Ascending aorta (tissue), 2 donors: ENCODE measurements around the gene PHF2. TPM values are rescaled to one million over a fixed set of nuclear protein-coding genes. Genes with fewer than 3 reads are reported as not detected.
A peak's percentile ranks its signal among the peaks of the same experiment; 100 is the strongest.

Experiments used
- DNase-seq, 2 donors: peaks; one replicate each; pipeline ENCODE4 v3.0.0-alpha.2; 2019; ENCODE audit warnings: low spot score in 2 of 2
- H3K27ac ChIP-seq, 2 donors: fragments of 200-600 bp; sonication (generic); one replicate each; pipeline ENCODE4 v1.5.1; 2016 to 2017; ENCODE audit warnings: mild to moderate bottlenecking in 1 of 2
- H3K27me3 ChIP-seq: fragments of 200-600 bp; sonication (generic); one replicate; pipeline ENCODE4 v1.5.1; 2017
- H3K36me3 ChIP-seq, 2 donors: fragments of 200-600 bp; sonication (generic); one replicate each; pipeline ENCODE4 v1.5.1; 2016
- H3K4me1 ChIP-seq, 2 donors: fragments of 200-600 bp; sonication (generic); one replicate each; pipeline ENCODE4 v1.5.1; 2016 to 2017; ENCODE audit warnings: mild to moderate bottlenecking in 1 of 2
- H3K4me3 ChIP-seq, 2 donors: fragments of 200-600 bp; sonication (generic); one replicate each; pipeline ENCODE4 v1.5.1; 2016 to 2017; ENCODE audit warnings: mild to moderate bottlenecking in 1 of 2
- H3K9me3 ChIP-seq, 2 donors: fragments of 200-600 bp; sonication (generic); one replicate each; pipeline ENCODE4 v1.5.1; 2016
- intact Hi-C: fragments of 100-400 bp; cut with DNase I; formaldehyde crosslinking; loops from one replicate; pipeline ENCODE4 v1.15.1; 2023
- total RNA-seq: library from RNA; depleted of rRNA; stranded (reverse); fragments of >200 nt; gene quantifications from one replicate; pipeline ENCODE4 v1.1.0, GENCODE V29; 2016
- TF ChIP-seq, protein P1 (sequence below), 3 experiments: fragments of 200-600 bp in 2 of 3; fragments of 450-650 bp in 1 of 3; sonication (generic) in 2 of 3; IDR thresholded peaks; one replicate each; pipeline ENCODE4 v1.5.1; 2016 to 2019; ENCODE audit warnings: antibody characterized with exemption in 3 of 3, mild to moderate bottlenecking in 1 of 3, moderate library complexity in 1 of 3

PHF2 gene
- total RNA-seq, 1 donor from 2014 or later, result 45.1 TPM

DNA sequence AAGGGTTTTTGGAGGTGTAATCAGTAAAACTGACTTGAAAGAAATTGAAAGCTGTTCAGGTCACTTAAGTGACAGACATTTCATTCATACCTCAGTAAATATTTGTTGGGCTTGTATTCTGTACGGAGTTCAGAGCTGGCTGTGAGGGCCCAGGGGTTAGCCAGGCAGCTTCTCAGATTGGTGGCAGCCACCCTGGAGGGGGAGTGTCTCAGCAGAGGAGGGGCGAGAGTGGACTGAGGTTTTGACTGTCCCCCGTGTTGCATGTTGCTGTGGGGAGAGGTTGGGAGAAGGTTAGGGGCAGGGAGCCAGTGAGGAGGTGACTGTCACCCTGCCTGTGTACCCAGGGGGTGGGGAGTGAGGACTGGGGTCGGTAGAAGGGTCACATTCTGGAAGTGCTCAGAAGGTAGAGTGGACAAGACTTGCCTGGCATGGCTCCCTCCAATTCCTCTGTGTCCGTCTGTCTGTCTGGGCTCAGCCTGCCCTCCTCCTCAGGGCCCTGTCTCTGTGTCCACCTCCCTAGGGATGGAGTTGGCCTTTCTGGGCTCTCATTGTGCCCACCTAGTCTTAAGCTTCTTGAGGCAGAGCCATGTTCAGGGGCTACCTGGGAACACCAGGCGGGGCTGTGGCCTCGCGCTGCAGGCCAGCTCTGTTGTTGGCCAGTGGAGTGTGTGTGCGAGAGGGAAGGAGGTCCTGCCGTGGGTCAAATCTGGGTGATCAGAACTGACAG, 4.4 kb downstream of the PHF2 start:
- TF ChIP-seq, protein P1, sequence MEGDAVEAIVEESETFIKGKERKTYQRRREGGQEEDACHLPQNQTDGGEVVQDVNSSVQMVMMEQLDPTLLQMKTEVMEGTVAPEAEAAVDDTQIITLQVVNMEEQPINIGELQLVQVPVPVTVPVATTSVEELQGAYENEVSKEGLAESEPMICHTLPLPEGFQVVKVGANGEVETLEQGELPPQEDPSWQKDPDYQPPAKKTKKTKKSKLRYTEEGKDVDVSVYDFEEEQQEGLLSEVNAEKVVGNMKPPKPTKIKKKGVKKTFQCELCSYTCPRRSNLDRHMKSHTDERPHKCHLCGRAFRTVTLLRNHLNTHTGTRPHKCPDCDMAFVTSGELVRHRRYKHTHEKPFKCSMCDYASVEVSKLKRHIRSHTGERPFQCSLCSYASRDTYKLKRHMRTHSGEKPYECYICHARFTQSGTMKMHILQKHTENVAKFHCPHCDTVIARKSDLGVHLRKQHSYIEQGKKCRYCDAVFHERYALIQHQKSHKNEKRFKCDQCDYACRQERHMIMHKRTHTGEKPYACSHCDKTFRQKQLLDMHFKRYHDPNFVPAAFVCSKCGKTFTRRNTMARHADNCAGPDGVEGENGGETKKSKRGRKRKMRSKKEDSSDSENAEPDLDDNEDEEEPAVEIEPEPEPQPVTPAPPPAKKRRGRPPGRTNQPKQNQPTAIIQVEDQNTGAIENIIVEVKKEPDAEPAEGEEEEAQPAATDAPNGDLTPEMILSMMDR (IDR thresholded peaks at IDR 0.05), result no peak
- no peak overlapping the region for H3K4me3 ChIP-seq
- peaks cover 9 to 28% of the 10 kb centered on the region in 2 donors for H3K4me1 ChIP-seq
- no peaks in the 10 kb centered on the region for H3K36me3 ChIP-seq
- peak overlapping the region; percentile 16 to 32 for H3K27ac ChIP-seq
- H3K9me3 ChIP-seq, result no peaks in the 10 kb centered on the region
- H3K27me3 ChIP-seq, result no peaks in the 10 kb centered on the region
- DNase-seq, result no peak
- intact Hi-C loops, result no loop called here

DNA sequence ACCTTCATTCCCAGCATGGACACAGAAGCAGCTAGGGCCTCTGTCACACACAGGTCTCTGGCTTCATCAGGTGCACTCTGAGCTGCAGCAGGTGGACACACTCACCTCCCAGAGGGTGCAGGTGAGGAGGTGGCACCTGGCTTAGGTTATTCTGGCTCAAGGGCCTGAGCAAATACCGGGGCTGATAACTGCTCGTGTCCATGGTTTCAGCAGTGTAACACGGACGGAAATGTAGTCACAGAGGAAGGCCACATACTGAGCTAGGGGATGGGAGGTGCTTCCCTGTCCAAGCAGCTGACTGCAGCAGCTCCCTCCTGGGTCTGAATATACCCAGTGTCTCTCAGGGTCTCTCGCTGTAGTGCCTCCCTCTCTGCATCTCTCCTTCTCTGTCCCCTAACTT, 5.7 kb downstream of the PHF2 start:
- H3K36me3 ChIP-seq, result no peaks in the 10 kb centered on the region
- TF ChIP-seq, protein P1 (IDR thresholded peaks at IDR 0.05), result no peak
- DNase-seq, result no peak
- no peaks in the 10 kb centered on the region for H3K9me3 ChIP-seq
- H3K27me3 ChIP-seq, result no peaks in the 10 kb centered on the region
- peaks cover 14 to 38% of the 10 kb centered on the region in 2 donors for H3K4me1 ChIP-seq
- H3K27ac ChIP-seq, result no peak overlapping the region
- intact Hi-C loops, result no loop called here
- no peak overlapping the region for H3K4me3 ChIP-seq

DNA sequence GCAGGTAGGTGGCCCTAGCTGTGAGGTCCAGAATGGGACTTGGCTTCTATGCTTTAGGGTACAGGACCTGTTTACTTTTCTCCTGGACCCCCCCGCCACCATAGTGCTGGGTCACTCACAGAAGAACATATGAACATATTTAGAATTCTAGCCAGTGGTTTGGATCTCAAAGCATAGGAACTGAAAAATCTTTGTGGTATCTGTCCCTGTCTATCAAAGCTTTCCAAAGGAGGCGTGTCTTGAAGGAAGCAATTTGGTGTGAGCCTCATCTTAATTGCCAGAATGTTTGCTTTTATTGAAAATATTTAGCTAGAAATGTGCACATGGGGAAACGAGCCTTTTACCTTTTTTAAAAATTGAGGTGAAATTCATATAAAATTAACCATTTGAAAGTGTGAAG, 6.2 kb downstream of the PHF2 start:
- H3K27ac ChIP-seq, result no peak overlapping the region

DNA sequence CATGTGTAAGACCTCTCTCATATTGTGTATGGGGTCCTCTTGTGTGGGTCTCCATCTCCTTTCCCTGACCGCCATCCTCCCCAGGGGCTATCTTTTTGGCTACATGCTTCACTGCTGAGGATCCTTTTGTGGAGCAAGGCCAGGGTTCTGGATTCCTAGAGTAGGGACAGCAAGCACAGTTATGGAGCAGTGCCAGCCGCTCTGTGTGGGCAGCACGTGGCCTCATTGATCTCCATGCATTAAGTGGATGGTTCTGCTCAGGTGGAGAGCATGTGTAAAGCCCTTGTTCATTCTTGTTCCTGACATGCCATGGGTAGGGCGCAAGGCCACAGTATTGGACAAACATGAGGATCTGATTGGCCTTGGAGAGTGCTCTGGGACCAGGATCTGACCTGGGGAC, 8.9 kb downstream of the PHF2 start:
- H3K27me3 ChIP-seq, result no peaks in the 10 kb centered on the region
- H3K36me3 ChIP-seq, result no peaks in the 10 kb centered on the region
- DNase-seq, result no peak
- H3K4me3 ChIP-seq, result no peak overlapping the region
- no peaks in the 10 kb centered on the region for H3K9me3 ChIP-seq
- H3K27ac ChIP-seq, result no peak overlapping the region
- TF ChIP-seq, protein P1 (IDR thresholded peaks at IDR 0.05), result no peak
- H3K4me1 ChIP-seq, result peaks cover 14 to 25% of the 10 kb centered on the region in 2 donors
- intact Hi-C loops, result no loop called here

More for the DNA sequence above, 6.2 kb downstream of the PHF2 start:
- H3K36me3 ChIP-seq, result no peaks in the 10 kb centered on the region
- no peaks in the 10 kb centered on the region for H3K27me3 ChIP-seq
- intact Hi-C loops, result no loop called here
- H3K4me3 ChIP-seq, result no peak overlapping the region
- TF ChIP-seq, protein P1 (IDR thresholded peaks at IDR 0.05), result no peak
- H3K4me1 ChIP-seq, result peaks cover 14 to 38% of the 10 kb centered on the region in 2 donors
- no peaks in the 10 kb centered on the region for H3K9me3 ChIP-seq
- DNase-seq, result no peak

DNA sequence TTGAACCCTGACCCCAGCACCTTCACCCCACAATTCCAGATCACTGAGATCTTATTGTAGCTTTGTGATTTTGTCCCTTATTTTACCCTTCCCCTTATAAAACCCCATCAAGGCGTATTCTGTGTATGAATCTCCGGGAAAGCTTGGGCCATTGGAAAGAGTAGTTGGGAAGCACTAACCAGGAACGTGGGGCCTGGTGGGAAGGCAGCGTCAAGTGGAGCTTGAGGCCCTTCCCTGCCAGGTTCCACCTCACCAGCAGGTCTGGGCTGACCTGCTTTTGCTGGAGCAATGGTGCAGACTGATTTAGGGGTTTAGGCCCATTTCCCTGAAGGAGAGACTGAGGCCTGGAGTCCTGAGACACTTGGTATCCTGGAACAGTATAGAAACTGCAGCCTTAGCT, 9.3 kb downstream of the PHF2 start:
- no peaks in the 10 kb centered on the region for H3K9me3 ChIP-seq
- H3K4me3 ChIP-seq, result no peak overlapping the region
- TF ChIP-seq, protein P1 (IDR thresholded peaks at IDR 0.05), result no peak
- DNase-seq, result no peak
- intact Hi-C loops, result no loop called here
- no peaks in the 10 kb centered on the region for H3K36me3 ChIP-seq
- no peak overlapping the region for H3K27ac ChIP-seq
- H3K27me3 ChIP-seq, result no peaks in the 10 kb centered on the region
- H3K4me1 ChIP-seq, result peaks cover 10 to 23% of the 10 kb centered on the region in 2 donors
